Pancreas (tissue), 10 donors: ENCODE data around the gene ZNF362. TPM values are rescaled to one million over a fixed set of nuclear protein-coding genes. Genes with fewer than 3 reads are reported as not detected.
A peak's percentile ranks its signal among the peaks of the same experiment; 100 is the strongest.

Source experiments
- ATAC-seq, 4 donors: fragments of 200-7000 bp; cut with Tn5 transposase; one replicate each; pipeline versions ENCODE4 v1.8.0 to v1.9.1; 2020; ENCODE audit warnings: mild to moderate bottlenecking in 4 of 4, moderate library complexity in 4 of 4
- DNase-seq, 6 donors: peaks; one replicate each; pipeline ENCODE4 v3.0.0-alpha.2; 2020
- FAIRE-seq: peaks from 2 replicates; lab custom pipeline; 2012; peaks lifted over from hg19 to GRCh38; lab: Jason Lieb, UNC
- H3K27ac ChIP-seq, 4 donors: fragments of 200-600 bp; sonication (generic); 1 replicate in 3 of 4; 2 replicates in 1 of 4; pipeline versions ENCODE4 v1.5.0 to v1.8.0; 2020
- H3K27me3 ChIP-seq, 4 donors: fragments of 200-600 bp; one replicate each; pipeline ENCODE4 v1.8.0; 2021
- H3K36me3 ChIP-seq, 3 donors: fragments of 200-600 bp; sonication (generic) in 1 of 3; one replicate each; pipeline versions ENCODE4 v1.5.0 to v1.8.0; 2020 to 2021
- H3K4me1 ChIP-seq, 3 donors: fragments of 200-600 bp; one replicate each; pipeline ENCODE4 v1.8.0; 2021
- H3K4me3 ChIP-seq, 4 donors: fragments of 200-600 bp; sonication (generic) in 2 of 4; one replicate each; pipeline versions ENCODE4 v1.5.0 to v1.8.0; 2020 to 2021
- H3K9me3 ChIP-seq, 4 donors: fragments of 200-600 bp; one replicate each; pipeline ENCODE4 v1.8.0; 2021
- WGBS, 2 donors: extraction: QIAGEN DNeasy Blood & Tissue Kit; methylation state at CpG; one replicate each; pipeline ENCODE4 v1.1.7; 2013; 5-methylcytosine and 5-hydroxymethylcytosine counted together
- intact Hi-C, 3 donors: fragments of 100-400 bp; cut with DNase I; formaldehyde crosslinking; loops; one replicate each; pipeline versions ENCODE4 v1.11.1 to v1.14.2; 2022
- polyA plus RNA-seq, 2 donors: library from polyadenylated mRNA; stranded (reverse); fragments of 200-250 nt; gene quantifications; one replicate each; pipeline ENCODE4 v1.2.3, GENCODE V29; 2013
- total RNA-seq, 6 donors: library from RNA; stranded (reverse); fragmentation: NEBNext Ultra II Directional in 4 of 6; extraction: Animal tissue kit (Norgen Biotek cat#: 25700) in 4 of 6; gene quantifications; one replicate each; pipeline versions ENCODE4 v1.2.1 to v1.2.4, GENCODE V29; 2021 to 2023
- TF ChIP-seq, protein P1 (sequence below), 4 donors: fragments of 200-600 bp; sonication (generic) in 3 of 4; IDR thresholded peaks; one replicate each; pipeline versions ENCODE4 v1.5.0 to v1.8.0; 2021; ENCODE audit warnings: antibody characterized with exemption in 4 of 4
- donor health status: healthy with polysubstance abuse.
- donor health status: DM: no; HTN: no; CAD: no; lungs with moderate emphysema.
- donor health status: DM: no; HTN: no; CAD: no.
- donor health status: control.
- donor health status: control.
- donor health status: Bipolar disorder and iron deficiency.
- donor health status: DM: yes; HTN: yes; CAD: no.
- donor health status: DM: no; HTN: no; CAD: no.
- donor health status: DM: no; HTN: no; CAD: no.
- donor health status: DM: yes; HTN: yes; CAD: no.

ZNF362 gene
- total and polyA plus RNA-seq, 8 donors: 11.8 to 19.7 (median 13.9) TPM

DNA sequence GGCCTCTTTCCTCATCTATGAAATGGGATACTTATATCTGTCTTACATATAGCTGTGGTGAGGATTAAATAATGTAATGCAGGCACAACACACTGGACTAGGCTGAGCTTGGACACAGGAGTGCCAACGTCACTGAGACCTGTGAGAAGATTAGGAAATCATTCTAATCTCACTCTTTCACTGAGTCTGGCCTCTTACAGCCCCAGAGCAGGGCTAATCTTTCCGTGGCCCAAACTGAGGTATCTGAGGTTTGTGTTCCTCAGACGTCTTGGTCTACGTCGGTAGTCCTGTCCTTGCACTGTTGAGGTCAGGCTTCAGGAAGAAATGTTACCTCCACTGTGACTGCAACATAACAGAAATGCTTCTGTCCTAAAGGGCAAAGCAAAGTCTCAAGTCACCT lies 87.2 kb downstream of the ZNF362 start:
- Histone ChIP-seq H3K27me3 (no peaks in the 10 kb centered on the region), H3K4me1 (peaks cover 58 to 89% (median 82%) of the 10 kb centered on the region in 3 donors), H3K9me3 (no peaks in the 10 kb centered on the region), H3K4me3 (no peak overlapping the region), H3K27ac (peak overlapping the region in 2 of 4 donors; percentile 86 to 89), H3K36me3 (no peaks in the 10 kb centered on the region)
- 11 to 13% methylated on average over 5 of the region's 5 CpGs for WGBS, 2 donors
- ATAC-seq (no peak), FAIRE-seq (no peak), DNase-seq (no peak)
- TF ChIP-seq, protein P1, sequence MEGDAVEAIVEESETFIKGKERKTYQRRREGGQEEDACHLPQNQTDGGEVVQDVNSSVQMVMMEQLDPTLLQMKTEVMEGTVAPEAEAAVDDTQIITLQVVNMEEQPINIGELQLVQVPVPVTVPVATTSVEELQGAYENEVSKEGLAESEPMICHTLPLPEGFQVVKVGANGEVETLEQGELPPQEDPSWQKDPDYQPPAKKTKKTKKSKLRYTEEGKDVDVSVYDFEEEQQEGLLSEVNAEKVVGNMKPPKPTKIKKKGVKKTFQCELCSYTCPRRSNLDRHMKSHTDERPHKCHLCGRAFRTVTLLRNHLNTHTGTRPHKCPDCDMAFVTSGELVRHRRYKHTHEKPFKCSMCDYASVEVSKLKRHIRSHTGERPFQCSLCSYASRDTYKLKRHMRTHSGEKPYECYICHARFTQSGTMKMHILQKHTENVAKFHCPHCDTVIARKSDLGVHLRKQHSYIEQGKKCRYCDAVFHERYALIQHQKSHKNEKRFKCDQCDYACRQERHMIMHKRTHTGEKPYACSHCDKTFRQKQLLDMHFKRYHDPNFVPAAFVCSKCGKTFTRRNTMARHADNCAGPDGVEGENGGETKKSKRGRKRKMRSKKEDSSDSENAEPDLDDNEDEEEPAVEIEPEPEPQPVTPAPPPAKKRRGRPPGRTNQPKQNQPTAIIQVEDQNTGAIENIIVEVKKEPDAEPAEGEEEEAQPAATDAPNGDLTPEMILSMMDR (IDR thresholded peaks at IDR 0.05): no peak
- intact Hi-C loops: no loop called here

DNA sequence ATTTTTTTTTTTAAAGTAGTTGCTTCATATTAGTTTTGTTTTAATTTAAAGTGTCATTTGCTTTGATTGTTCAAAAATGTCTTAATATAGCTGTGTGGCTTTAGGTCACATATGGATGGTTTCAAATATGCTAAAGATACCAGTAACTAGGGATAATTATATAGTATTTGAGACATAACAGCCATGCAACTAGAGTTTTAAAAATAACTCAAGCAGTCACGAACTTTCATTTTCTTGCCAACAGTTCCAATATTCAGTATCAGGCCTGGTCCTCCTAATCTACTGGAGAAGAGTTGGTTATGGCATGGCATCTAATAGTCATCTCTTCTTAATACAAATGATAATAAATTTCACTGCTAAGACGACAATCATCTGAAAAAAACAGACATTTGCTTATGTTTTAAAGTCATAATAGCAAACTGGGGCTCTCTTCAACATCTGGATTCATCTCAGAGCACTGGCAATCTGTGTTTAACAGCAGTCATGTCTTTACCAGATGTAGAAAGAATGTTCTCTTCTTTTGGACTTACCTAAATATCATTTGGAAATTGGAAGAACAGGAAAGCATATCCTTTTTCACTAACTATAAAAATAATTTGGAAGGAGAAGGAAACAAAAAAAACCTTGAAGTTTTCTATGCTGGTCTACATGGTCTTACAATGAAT lies 88.7 kb downstream of the ZNF362 start:
- peak overlapping the region in 2 of 4 donors; percentile 96 for H3K27ac ChIP-seq
- no peaks in the 10 kb centered on the region for H3K9me3 ChIP-seq
- H3K27me3 ChIP-seq: no peaks in the 10 kb centered on the region
- TF ChIP-seq, protein P1 (IDR thresholded peaks at IDR 0.05): no peak
- no peak for DNase-seq
- ATAC-seq: no peak
- no peaks in the 10 kb centered on the region for H3K36me3 ChIP-seq
- FAIRE-seq: no peak
- 46 to 51% methylated on average over 2 of the region's 2 CpGs for WGBS, 2 donors
- intact Hi-C loops: no loop called here
- no peak overlapping the region for H3K4me3 ChIP-seq
- H3K4me1 ChIP-seq: peaks cover 44 to 75% (median 67%) of the 10 kb centered on the region in 3 donors

DNA sequence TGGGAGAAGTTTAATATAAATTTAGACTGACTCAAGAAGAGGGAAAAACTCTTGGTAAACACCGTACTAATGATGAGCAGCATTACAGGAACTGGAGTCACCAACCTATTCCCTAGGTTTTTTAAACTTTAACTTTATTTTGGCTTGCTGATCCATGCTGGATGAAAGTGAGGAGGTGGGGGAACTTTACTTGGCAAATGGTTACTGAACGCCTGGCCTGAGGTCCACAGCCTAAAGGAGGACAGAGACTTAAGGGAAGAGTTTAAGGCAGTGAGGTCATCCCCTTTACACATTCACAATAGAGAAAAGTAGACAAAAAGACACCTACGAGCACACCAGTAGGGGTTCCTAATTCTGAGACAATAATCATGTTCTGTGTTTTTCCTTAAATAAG lies 90.2 kb downstream of the ZNF362 start:
- Histone ChIP-seq H3K27ac (peak overlapping the region; percentile 30 to 96 (median 77)), H3K27me3 (no peaks in the 10 kb centered on the region), H3K9me3 (no peaks in the 10 kb centered on the region), H3K36me3 (no peaks in the 10 kb centered on the region), H3K4me3 (peak overlapping the region in 1 of 4 donors; percentile 87), H3K4me1 (peaks cover 30 to 60% (median 59%) of the 10 kb centered on the region in 3 donors)
- DNase-seq (no peak), ATAC-seq (no peak), FAIRE-seq (no peak)
- intact Hi-C loops: no loop called here
- TF ChIP-seq, protein P1 (IDR thresholded peaks at IDR 0.05): no peak
- WGBS, 2 donors: 49 to 51% methylated on average over 3 of the region's 3 CpGs

DNA sequence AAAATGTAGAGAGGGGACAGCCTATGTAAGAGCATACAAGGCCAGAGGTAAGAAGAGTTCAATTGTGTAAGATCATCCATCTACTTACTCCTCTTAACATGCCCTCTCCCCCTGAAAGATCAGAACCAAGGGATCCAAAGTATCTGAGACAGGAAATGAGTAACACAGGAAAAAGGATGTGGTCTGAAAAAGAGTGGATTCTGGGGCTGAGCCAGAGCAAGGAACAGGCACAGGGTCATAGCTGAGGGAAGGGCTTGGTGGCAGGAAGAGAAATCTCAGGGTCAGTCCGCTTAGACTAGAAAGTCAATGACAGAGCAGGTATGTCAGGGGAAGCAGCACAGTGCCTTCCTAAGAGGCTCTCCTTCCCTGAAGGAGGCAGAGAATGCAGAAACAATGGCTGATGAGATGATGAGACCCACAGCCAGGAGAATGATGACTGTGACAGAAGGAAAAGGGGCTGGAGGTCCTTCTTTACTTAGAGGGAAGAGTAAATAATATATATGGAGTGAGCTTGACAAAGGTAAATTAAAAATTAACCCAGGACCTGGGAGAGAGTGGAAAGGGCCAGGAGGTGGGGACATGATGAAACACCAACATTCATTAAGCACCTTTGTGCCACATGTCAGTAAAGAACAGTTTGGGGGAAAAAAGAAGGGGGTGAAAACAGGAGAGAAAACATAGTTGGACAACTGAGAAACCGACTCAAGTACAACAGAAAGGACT lies 90.8 kb downstream of the ZNF362 start:
- FAIRE-seq (no peak), ATAC-seq (peak in 3 of 4 donors; percentile 11 to 25 (median 24)), DNase-seq (peak in 1 of 6 donors; percentile 59)
- H3K27me3 ChIP-seq: no peaks in the 10 kb centered on the region
- H3K9me3 ChIP-seq: no peaks in the 10 kb centered on the region
- peak overlapping the region; percentile 30 to 96 (median 77) for H3K27ac ChIP-seq
- peak overlapping the region in 2 of 4 donors; percentile 87 to 89 for H3K4me3 ChIP-seq
- peaks cover 25 to 54% (median 53%) of the 10 kb centered on the region in 3 donors for H3K4me1 ChIP-seq
- WGBS, 2 donors: 0 to 2% methylated on average over 2 of the region's 2 CpGs
- intact Hi-C loops: no loop called here
- TF ChIP-seq, protein P1 (IDR thresholded peaks at IDR 0.05): no peak
- H3K36me3 ChIP-seq: no peaks in the 10 kb centered on the region
